HCT116 (cell line): ENCODE results near the gene CDR2L. TPM values are rescaled to one million over a fixed set of nuclear protein-coding genes. Genes with fewer than 3 reads are reported as not detected.
A peak's percentile ranks its signal among the peaks of the same experiment; 100 is the strongest.

Experiments used
- ATAC-seq: fragments of 200-7000 bp; cut with Tn5 transposase; 2 replicates; pipeline ENCODE4 v1.9.1; 2020; ENCODE audit warnings: mild to moderate bottlenecking, moderate library complexity
- BruUV-seq: library from RNA; stranded (reverse); fragments of 400-500 nt; replicated peaks from 2 replicates; lab custom pipeline; 2021; lab: Mats Ljungman, UMichigan
- CTCF ChIA-PET: fragments of 300-600 bp; sonication (Branson Sonifier 250); formaldehyde crosslinking; loops from one replicate; lab custom pipeline; 2021; ENCODE audit warnings: antibody characterized with exemption; lab: Charles Lee
- POLR2A ChIA-PET: fragments of 300-600, 350-600 bp; sonication (Branson Sonifier 250); formaldehyde crosslinking; loops from one replicate; lab custom pipeline; 2021; ENCODE audit warnings: antibody characterized with exemption; lab: Charles Lee
- RAD21 ChIA-PET, 2 experiments: fragments of 300-600 bp; sonication (Branson Sonifier 250); formaldehyde crosslinking; loops; one replicate each; lab custom pipeline; 2023; ENCODE audit warnings: low total read pairs in 2 of 2; ENCODE audit not compliant: uncharacterized antibody in 2 of 2, unreplicated experiment in 2 of 2, low non-redundant PET in 1 of 2; lab: Charles Lee
- DNase-seq: peaks from one replicate; pipeline ENCODE4 v3.0.0-alpha.2; 2010; ENCODE audit warnings: low read depth, low spot score
- H2AFZ ChIP-seq: fragments of 200-600 bp; shearing (Covaris generic), sonication (generic); 2 replicates; pipeline ENCODE4 v1.6.1; 2017; ENCODE audit warnings: low read depth, mixed run types, mixed read lengths, antibody characterized with exemption, low read length; ENCODE audit not compliant: poor library complexity, severe bottlenecking
- H3K27ac ChIP-seq: 2 replicates; pipeline ENCODE4 v1.5.1; 2012; ENCODE audit warnings: low read depth, low read length
- H3K27me3 ChIP-seq: fragments of 200-600 bp; sonication (generic); 2 replicates; pipeline ENCODE4 v1.6.1; 2016; ENCODE audit warnings: mixed run types, low read length, mixed read lengths; ENCODE audit not compliant: insufficient read depth
- H3K36me3 ChIP-seq, 2 experiments: fragments of 200-500 bp in 1 of 2; fragments of 200-600 bp in 1 of 2; sonication (Bioruptor generic) in 1 of 2; sonication (generic) in 1 of 2; 2 replicates each; pipeline versions ENCODE4 v1.5.1 to v1.6.1; 2014 to 2016; ENCODE audit warnings: low read length in 2 of 2, inconsistent platforms in 1 of 2, mixed read lengths in 1 of 2, mixed run types in 1 of 2; ENCODE audit not compliant: insufficient read depth in 2 of 2, control insufficient read depth in 1 of 2
- H3K4me1 ChIP-seq, 2 experiments: fragments of 200-600 bp in 1 of 2; sonication (generic) in 1 of 2; 2 replicates each; pipeline versions ENCODE4 v1.5.1 to v1.6.1; 2012 to 2017; ENCODE audit warnings: low read length in 2 of 2, inconsistent platforms in 1 of 2, mild to moderate bottlenecking in 1 of 2, mixed read lengths in 1 of 2, mixed run types in 1 of 2, moderate library complexity in 1 of 2; ENCODE audit not compliant: insufficient read depth in 2 of 2, control insufficient read depth in 1 of 2
- H3K4me2 ChIP-seq: fragments of 200-600 bp; sonication (generic); 2 replicates; pipeline ENCODE4 v1.6.1; 2017; ENCODE audit warnings: mixed run types, low read length, mixed read lengths
- H3K4me3 ChIP-seq, 2 experiments: fragments of 200-600 bp in 1 of 2; sonication (generic) in 1 of 2; replicated peaks in 1 of 2; 2 replicates each; pipeline ENCODE4 v1.5.1; 2011 to 2016; ENCODE audit warnings: low read length in 2 of 2, control low read depth in 1 of 2, low read depth in 1 of 2, mild to moderate bottlenecking in 1 of 2, mixed read lengths in 1 of 2, mixed run types in 1 of 2
- H3K79me2 ChIP-seq: fragments of 200-600 bp; sonication (generic); 2 replicates; pipeline ENCODE4 v1.6.1; 2017; ENCODE audit warnings: mild to moderate bottlenecking, mixed run types, low read length, moderate library complexity, mixed read lengths; ENCODE audit not compliant: insufficient read depth
- H3K9ac ChIP-seq: fragments of 200-600 bp; sonication (generic); 2 replicates; pipeline ENCODE4 v1.6.1; 2016; ENCODE audit warnings: low read length, mixed read lengths
- H3K9me2 ChIP-seq: fragments of 200-600 bp; sonication (generic), shearing (Covaris generic); 2 replicates; pipeline ENCODE4 v1.6.1; 2017; ENCODE audit warnings: mixed run types, mild to moderate bottlenecking, moderate library complexity; ENCODE audit not compliant: insufficient read depth
- H3K9me3 ChIP-seq, 2 experiments: fragments of 200-500 bp in 1 of 2; fragments of 200-600 bp in 1 of 2; sonication (Bioruptor generic) in 1 of 2; sonication (generic) in 1 of 2; 2 replicates each; pipeline ENCODE4 v1.6.1; 2014 to 2017; ENCODE audit warnings: low read length in 2 of 2, mixed read lengths in 2 of 2, inconsistent platforms in 1 of 2, low read depth in 1 of 2, mild to moderate bottlenecking in 1 of 2, mixed run types in 1 of 2, moderate library complexity in 1 of 2; ENCODE audit not compliant: control insufficient read depth in 1 of 2, insufficient read depth in 1 of 2
- H4K20me1 ChIP-seq: fragments of 200-600 bp; sonication (generic), shearing (Covaris generic); 2 replicates; pipeline ENCODE4 v1.6.1; 2017; ENCODE audit warnings: mixed run types, mild to moderate bottlenecking, moderate library complexity; ENCODE audit not compliant: insufficient read depth
- CBX3 ChIP-seq: IDR thresholded peaks from 2 replicates; pipeline ENCODE4 v1.6.1; 2012; ENCODE audit warnings: low read depth
- CEBPB ChIP-seq: IDR thresholded peaks from 2 replicates; pipeline ENCODE4 v1.6.1; 2012; ENCODE audit warnings: low read depth
- CTCF ChIP-seq, 3 experiments: fragments of 200-600 bp in 1 of 3; sonication (generic) in 1 of 3; IDR thresholded peaks in 2 of 3; conservative IDR thresholded peaks in 1 of 3; 2 replicates each; pipeline ENCODE4 v1.5.1; 2012 to 2017; ENCODE audit warnings: low read depth in 2 of 3, low read length in 2 of 3, antibody characterized with exemption in 1 of 3, borderline replicate concordance in 1 of 3, control low read depth in 1 of 3, mild to moderate bottlenecking in 1 of 3, mixed read lengths in 1 of 3, mixed run types in 1 of 3, moderate library complexity in 1 of 3; ENCODE audit not compliant: insufficient read depth in 1 of 3
- EGR1 ChIP-seq: IDR thresholded peaks from 2 replicates; pipeline ENCODE4 v1.6.1; 2012; ENCODE audit warnings: low read depth
- ELF1 ChIP-seq: IDR thresholded peaks from 2 replicates; pipeline ENCODE4 v1.6.1; 2012; ENCODE audit warnings: low read depth, borderline replicate concordance
- EZH2phosphoT487 ChIP-seq: fragments of 200-600 bp; IDR thresholded peaks from 2 replicates; pipeline ENCODE4 v1.6.1; 2018; ENCODE audit warnings: antibody characterized with exemption, borderline replicate concordance
- FOSL1 ChIP-seq: IDR thresholded peaks from 2 replicates; pipeline ENCODE4 v1.6.1; 2012; ENCODE audit warnings: low read depth
- JUND ChIP-seq: IDR thresholded peaks from 2 replicates; pipeline ENCODE4 v1.6.1; 2012
- MAX ChIP-seq: IDR thresholded peaks from 2 replicates; pipeline ENCODE4 v1.6.1; 2012
- POLR2A ChIP-seq: IDR thresholded peaks from 2 replicates; pipeline ENCODE4 v1.7.0; 2011; ENCODE audit warnings: borderline replicate concordance; ENCODE audit not compliant: insufficient read depth, insufficient read length; ENCODE audit errors: extremely low read depth
- POLR2AphosphoS5 ChIP-seq: IDR thresholded peaks from 2 replicates; pipeline ENCODE4 v1.6.1; 2011; ENCODE audit warnings: mild to moderate bottlenecking, low read depth, low read length, moderate library complexity
- RAD21 ChIP-seq: IDR thresholded peaks from 2 replicates; pipeline ENCODE4 v1.6.1; 2012; ENCODE audit warnings: low read depth, mild to moderate bottlenecking
- SP1 ChIP-seq: IDR thresholded peaks from 2 replicates; pipeline ENCODE4 v1.6.1; 2012; ENCODE audit warnings: low read depth
- SRF ChIP-seq: IDR thresholded peaks from 2 replicates; pipeline ENCODE4 v1.6.1; 2012; ENCODE audit warnings: low read depth
- TCF7L2 ChIP-seq: IDR thresholded peaks from 2 replicates; pipeline ENCODE4 v1.7.0; 2011; ENCODE audit warnings: borderline replicate concordance, inconsistent platforms; ENCODE audit not compliant: insufficient read depth, insufficient read length; ENCODE audit errors: extremely low read depth
- YY1 ChIP-seq: IDR thresholded peaks from 2 replicates; pipeline ENCODE4 v1.6.1; 2011; ENCODE audit warnings: low read length, low read depth, moderate library complexity, mild to moderate bottlenecking; ENCODE audit not compliant: insufficient replicate concordance; ENCODE audit errors: extremely low read depth
- ZBTB33 ChIP-seq: IDR thresholded peaks from 2 replicates; pipeline ENCODE4 v1.6.1; 2011; ENCODE audit warnings: mild to moderate bottlenecking, low read length, moderate library complexity; ENCODE audit not compliant: insufficient replicate concordance; ENCODE audit errors: extremely low read depth
- ZNF274 ChIP-seq: fragments of 200-500 bp; sonication (Bioruptor generic); IDR thresholded peaks from 2 replicates; pipeline ENCODE4 v1.6.1; 2014; ENCODE audit warnings: mild to moderate bottlenecking, low read depth, low read length, inconsistent platforms
- intact Hi-C: fragments of 100-400 bp; cut with micrococcal nuclease; formaldehyde crosslinking; loops from 2 replicates; pipeline ENCODE4 v1.10.0; 2022
- total RNA-seq: library from RNA; stranded (reverse); gene quantifications from one replicate; pipeline ENCODE4 v1.2.1, GENCODE V29; 2021; ENCODE audit not compliant: unreplicated experiment
- TF ChIP-seq, protein P1 (sequence below): IDR thresholded peaks from 2 replicates; pipeline ENCODE4 v1.6.1; 2012

The CDR2L gene
- total RNA-seq, 1 experiment from 2014 or later = 26.5 TPM

- BruUV-seq = no TSS peak
- POLR2A ChIA-PET = interaction anchor here (1.7 to 2.1 kb wide), 3 partner anchors 14 to 160 kb away, joined by 6 to 13 read pairs (median 10); partner anchors contain the start of genes ATP5PD, FDXR and KCTD2
- TF ChIP-seq EGR1 = no peak
- no peak for TF ChIP-seq POLR2A
- TF ChIP-seq EZH2phosphoT487 = no peak
- TF ChIP-seq ELF1 = no peak
- no peak for TF ChIP-seq ZNF274
- peak; percentile 99 for TF ChIP-seq MAX
- peak; percentile 50; the same call in 1 of the 2 replicates for TF ChIP-seq POLR2AphosphoS5
- TF ChIP-seq CBX3 = peak; percentile 99
- TF ChIP-seq, protein P1, sequence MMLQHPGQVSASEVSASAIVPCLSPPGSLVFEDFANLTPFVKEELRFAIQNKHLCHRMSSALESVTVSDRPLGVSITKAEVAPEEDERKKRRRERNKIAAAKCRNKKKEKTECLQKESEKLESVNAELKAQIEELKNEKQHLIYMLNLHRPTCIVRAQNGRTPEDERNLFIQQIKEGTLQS = peak; percentile 97
- no peak for TF ChIP-seq CEBPB
- no peak for TF ChIP-seq SP1
- peak; percentile 82 for TF ChIP-seq YY1
- TF ChIP-seq TCF7L2 = no peak
- TF ChIP-seq ZBTB33 = peak; percentile 82
- TF ChIP-seq FOSL1 = no peak
- no peak for TF ChIP-seq JUND
- TF ChIP-seq RAD21 = no peak
- TF ChIP-seq CTCF (IDR thresholded peaks at IDR 0.05 in 2 of 3, conservative IDR thresholded peaks at IDR 0.05 in 1 of 3; ENCODE audit: borderline replicate concordance in 1 of 3, insufficient read depth in 1 of 3, low read depth in 2 of 3, low read length in 2 of 3) = no peak
- TF ChIP-seq SRF = no peak; the same call in 1 of the 2 replicates
These were observed 46.2 kb downstream of the CDR2L start for GRCh38 chr17:75033346-75034235.

More at GRCh38 chr17:75033346-75034235, 46.2 kb downstream of the CDR2L start:
- Histone ChIP-seq H3K27ac (peak overlapping the region; percentile 87), H3K9me2 (no peaks in the 10 kb centered on the region), H3K79me2 (no peaks in the 10 kb centered on the region), H3K9ac (peak overlapping the region; percentile 72), H3K4me2 (peak overlapping the region; percentile 86), H3K9me3 (peaks cover 11 to 18% of the 10 kb centered on the region in 2 experiments; a peak in 2 of 4 replicates), H2AFZ (peak overlapping the region; percentile 70), H3K36me3 (peaks cover under 1 to 4% of the 10 kb centered on the region in 2 experiments; a peak in 2 of 4 replicates), H3K4me3 (peak overlapping the region; percentile 42 to 57), H3K27me3 (no peaks in the 10 kb centered on the region), H4K20me1 (no peaks in the 10 kb centered on the region), H3K4me1 (peaks cover 45 to 58% of the 10 kb centered on the region in 2 experiments)
- ATAC-seq = peak; percentile 60
- ChIA-PET CTCF (interaction anchor here (0.8 to 3.5 kb wide), 6 partner anchors 13 to 237 kb away, joined by 3 to 31 read pairs (median 4); partner anchors contain the start of genes ATP5PD, KCTD2 and MIF4GD), RAD21 (interaction anchor here in 1 of 2 experiments (0.6 to 1.3 kb wide), 2 partner anchors 21 to 168 kb away, joined by 3 read pairs; no protein-coding TSS in a partner anchor)
- intact Hi-C loops = loop anchor here (2.0 to 5.0 kb wide), 3 partner anchors 71 to 171 kb away; partner anchors contain the start of genes FDXR and NUP85
- peak; percentile 94 for DNase-seq
